Right atrium auricular region (tissue), 2 donors: ENCODE data around the gene STARD10. TPM values are rescaled to one million over a fixed set of nuclear protein-coding genes. Genes with fewer than 3 reads are reported as not detected.
A peak's percentile ranks its signal among the peaks of the same experiment; 100 is the strongest.

Source experiments
- DNase-seq: peaks from one replicate; pipeline ENCODE4 v3.0.0-alpha.2; 2019; ENCODE audit warnings: low spot score
- H3K27ac ChIP-seq, 2 donors: fragments of 200-600 bp; sonication (generic); 1 replicate in 1 of 2; 2 replicates in 1 of 2; pipeline ENCODE4 v1.5.1; 2016 to 2019
- H3K27me3 ChIP-seq, 2 donors: fragments of 200-600 bp; sonication (generic); one replicate each; pipeline versions ENCODE4 v1.5.1 to v1.6.0; 2017 to 2019
- H3K36me3 ChIP-seq: fragments of 200-600 bp; sonication (generic); one replicate; pipeline ENCODE4 v1.5.1; 2016
- H3K4me1 ChIP-seq, 2 donors: fragments of 200-600 bp; sonication (generic); one replicate each; pipeline versions ENCODE4 v1.5.1 to v1.6.0; 2017 to 2019
- H3K4me3 ChIP-seq, 2 donors: fragments of 200-600 bp; sonication (generic); 1 replicate in 1 of 2; 2 replicates in 1 of 2; pipeline ENCODE4 v1.5.1; 2017 to 2019; ENCODE audit warnings: mild to moderate bottlenecking in 1 of 2, moderate library complexity in 1 of 2
- H3K9me3 ChIP-seq, 2 donors: fragments of 200-600 bp; sonication (generic); one replicate each; pipeline ENCODE4 v1.5.1; 2019
- CTCF ChIP-seq, 2 donors: fragments of 200-600 bp; sonication (generic); IDR thresholded peaks; one replicate each; pipeline ENCODE4 v1.5.1; 2019; ENCODE audit warnings: antibody characterized with exemption in 2 of 2
- total RNA-seq, 2 donors: library from RNA; depleted of rRNA; stranded (reverse); fragments of >200 nt; gene quantifications; one replicate each; pipeline ENCODE4 v1.1.0, GENCODE V29; 2016

STARD10 gene
- total RNA-seq, 2 donors from 2014 or later: 77.0 to 112 TPM

- Histone ChIP-seq H3K9me3 (no peaks in the 10 kb centered on the region), H3K27me3 (no peaks in the 10 kb centered on the region), H3K4me3 (no peak overlapping the region), H3K4me1 (peaks cover 0 to 39% of the 10 kb centered on the region in 2 donors), H3K27ac (no peak overlapping the region), H3K36me3 (no peaks in the 10 kb centered on the region)
- no peak for TF ChIP-seq CTCF (IDR thresholded peaks at IDR 0.05)
- DNase-seq: no peak
Observed at GRCh38 chr11:72745511-72745910, 48.3 kb downstream of the STARD10 start.

GRCh38 chr11:72744474-72744873 is 49.4 kb downstream of the STARD10 start:
- H3K27ac ChIP-seq: no peak overlapping the region
- no peak for TF ChIP-seq CTCF (IDR thresholded peaks at IDR 0.05)
- H3K4me1 ChIP-seq: peaks cover 0 to 45% of the 10 kb centered on the region in 2 donors
- no peak for DNase-seq
- H3K4me3 ChIP-seq: no peak overlapping the region
- no peaks in the 10 kb centered on the region for H3K36me3 ChIP-seq
- H3K9me3 ChIP-seq: no peaks in the 10 kb centered on the region
- no peaks in the 10 kb centered on the region for H3K27me3 ChIP-seq

GRCh38 chr11:72743321-72744221 is 50.3 kb downstream of the STARD10 start:
- DNase-seq: no peak
- Histone ChIP-seq H3K4me3 (no peak overlapping the region), H3K4me1 (peaks cover 0 to 54% of the 10 kb centered on the region in 2 donors), H3K9me3 (no peaks in the 10 kb centered on the region), H3K27me3 (no peaks in the 10 kb centered on the region), H3K27ac (peak overlapping the region in 1 of 2 donors; percentile 16), H3K36me3 (no peaks in the 10 kb centered on the region)
- TF ChIP-seq CTCF (IDR thresholded peaks at IDR 0.05): no peak

GRCh38 chr11:72742513-72743320 is 51.1 kb downstream of the STARD10 start:
- H3K4me1 ChIP-seq: peaks cover 0 to 63% of the 10 kb centered on the region in 2 donors

More at GRCh38 chr11:72742513-72743320, 51.1 kb downstream of the STARD10 start:
- no peaks in the 10 kb centered on the region for H3K27me3 ChIP-seq
- no peak for TF ChIP-seq CTCF (IDR thresholded peaks at IDR 0.05)
- no peaks in the 10 kb centered on the region for H3K36me3 ChIP-seq
- no peak overlapping the region for H3K4me3 ChIP-seq
- no peaks in the 10 kb centered on the region for H3K9me3 ChIP-seq
- DNase-seq: no peak
- peak overlapping the region in 1 of 2 donors; percentile 42 for H3K27ac ChIP-seq
